ENCODE data around the gene IL1RL1. TPM values are rescaled to one million over a fixed set of nuclear protein-coding genes. Genes with fewer than 3 reads are reported as not detected.

The IL1RL1 gene
- total RNA-seq, 4 donors from 2014 or later = 0.98 to 6.6 (median 1.2) TPM

DNA sequence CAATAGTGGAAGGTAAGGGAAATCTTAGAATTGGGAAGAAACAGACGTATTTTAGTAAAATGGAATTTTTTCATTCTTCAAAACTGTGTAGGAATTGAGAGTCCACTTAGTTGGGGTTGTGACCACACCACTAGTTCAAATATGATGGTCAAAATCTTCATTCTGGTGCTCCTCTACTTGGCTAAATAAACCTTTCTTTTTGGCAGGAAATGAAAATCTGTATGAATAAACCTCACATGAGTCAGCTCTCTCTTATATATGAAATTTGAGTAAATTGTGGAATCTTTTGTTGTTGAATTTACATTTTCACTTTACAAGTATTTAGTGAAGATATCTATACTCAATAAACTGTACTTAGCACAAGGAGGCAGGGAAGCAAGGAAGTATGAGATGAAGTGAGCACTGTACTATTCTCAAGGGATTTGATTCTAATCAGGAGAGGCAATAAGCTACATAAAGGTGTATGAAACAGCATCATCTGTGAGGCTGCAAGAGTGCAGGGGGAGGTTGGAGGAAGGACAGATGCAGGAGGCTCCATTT lies 64.8 kb downstream of the IL1RL1 start:
- TF ChIP-seq, protein P1, sequence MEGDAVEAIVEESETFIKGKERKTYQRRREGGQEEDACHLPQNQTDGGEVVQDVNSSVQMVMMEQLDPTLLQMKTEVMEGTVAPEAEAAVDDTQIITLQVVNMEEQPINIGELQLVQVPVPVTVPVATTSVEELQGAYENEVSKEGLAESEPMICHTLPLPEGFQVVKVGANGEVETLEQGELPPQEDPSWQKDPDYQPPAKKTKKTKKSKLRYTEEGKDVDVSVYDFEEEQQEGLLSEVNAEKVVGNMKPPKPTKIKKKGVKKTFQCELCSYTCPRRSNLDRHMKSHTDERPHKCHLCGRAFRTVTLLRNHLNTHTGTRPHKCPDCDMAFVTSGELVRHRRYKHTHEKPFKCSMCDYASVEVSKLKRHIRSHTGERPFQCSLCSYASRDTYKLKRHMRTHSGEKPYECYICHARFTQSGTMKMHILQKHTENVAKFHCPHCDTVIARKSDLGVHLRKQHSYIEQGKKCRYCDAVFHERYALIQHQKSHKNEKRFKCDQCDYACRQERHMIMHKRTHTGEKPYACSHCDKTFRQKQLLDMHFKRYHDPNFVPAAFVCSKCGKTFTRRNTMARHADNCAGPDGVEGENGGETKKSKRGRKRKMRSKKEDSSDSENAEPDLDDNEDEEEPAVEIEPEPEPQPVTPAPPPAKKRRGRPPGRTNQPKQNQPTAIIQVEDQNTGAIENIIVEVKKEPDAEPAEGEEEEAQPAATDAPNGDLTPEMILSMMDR (IDR thresholded peaks at IDR 0.05) = no peak
- TF ChIP-seq EP300 (IDR thresholded peaks at IDR 0.05) = no peak
- TF ChIP-seq POLR2AphosphoS5 (IDR thresholded peaks at IDR 0.05) = no peak
- no peak for TF ChIP-seq POLR2A (IDR thresholded peaks at IDR 0.05)
- no peak for DNase-seq (ENCODE audit: low spot score in 2 of 2)
- Histone ChIP-seq H3K4me3 (no peak overlapping the region), H3K27me3 (no peaks in the 10 kb centered on the region), H3K27ac (no peak overlapping the region), H3K4me1 (no peaks in the 10 kb centered on the region), H3K9me3 (no peaks in the 10 kb centered on the region), H3K36me3 (no peaks in the 10 kb centered on the region)
- WGBS = 79% methylated on average over 1 of the region's 1 CpG

DNA sequence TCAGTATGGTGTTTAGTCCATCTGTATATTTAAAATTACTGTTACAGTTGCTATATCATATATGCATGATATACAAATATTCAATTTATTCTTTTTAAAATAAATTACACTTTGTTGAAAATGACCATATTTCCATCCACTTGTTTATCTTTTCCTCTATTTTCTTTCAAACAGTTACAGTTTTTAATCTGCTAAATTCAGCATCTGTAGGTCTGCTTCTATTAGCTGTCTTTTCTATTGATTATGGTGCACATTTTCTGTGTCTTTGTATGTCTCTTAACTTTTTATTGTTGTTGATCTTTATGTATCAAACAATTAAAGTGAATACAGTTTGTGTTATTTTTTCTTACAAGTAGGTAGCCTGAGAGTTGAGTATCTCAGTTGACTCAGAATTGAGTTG lies 72.4 kb downstream of the IL1RL1 start:
- Histone ChIP-seq H3K4me1 (no peaks in the 10 kb centered on the region), H3K9me3 (no peaks in the 10 kb centered on the region), H3K27ac (no peak overlapping the region), H3K4me3 (no peak overlapping the region), H3K36me3 (peaks cover 3% of the 10 kb centered on the region), H3K27me3 (no peaks in the 10 kb centered on the region)
- no peak for DNase-seq (ENCODE audit: low spot score in 2 of 2)
- TF ChIP-seq EP300 (IDR thresholded peaks at IDR 0.05) = no peak
- TF ChIP-seq, protein P1 (IDR thresholded peaks at IDR 0.05) = no peak

DNA sequence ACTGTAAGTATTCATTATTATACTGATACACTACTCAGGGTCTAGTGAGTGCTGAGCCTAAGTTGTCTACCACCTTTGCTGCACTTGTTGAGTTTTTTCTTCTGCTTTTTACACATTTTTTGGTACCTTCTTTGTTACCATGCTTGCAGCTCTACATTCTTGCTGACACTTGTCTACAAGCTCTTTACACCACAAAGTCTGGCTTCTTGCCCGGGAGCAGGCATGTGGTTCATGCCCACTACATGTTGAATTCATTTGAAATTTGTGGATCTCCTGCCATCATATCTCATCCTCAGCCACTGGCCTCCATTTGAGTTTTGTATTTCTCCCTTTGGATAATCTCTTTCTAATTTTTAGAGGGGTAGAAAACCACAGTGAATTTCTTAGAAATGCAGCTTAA lies 74.2 kb downstream of the IL1RL1 start:
- Histone ChIP-seq H3K4me3 (no peak overlapping the region), H3K27me3 (no peaks in the 10 kb centered on the region), H3K27ac (no peak overlapping the region), H3K4me1 (no peaks in the 10 kb centered on the region), H3K9me3 (no peaks in the 10 kb centered on the region), H3K36me3 (peaks cover 3% of the 10 kb centered on the region)
- TF ChIP-seq POLR2A (IDR thresholded peaks at IDR 0.05) (no peak), POLR2AphosphoS5 (IDR thresholded peaks at IDR 0.05) (no peak)
- TF ChIP-seq, protein P1 (IDR thresholded peaks at IDR 0.05) = no peak
- no peak for DNase-seq (ENCODE audit: low spot score in 2 of 2)
- 46% methylated on average over 1 of the region's 1 CpG for WGBS

DNA sequence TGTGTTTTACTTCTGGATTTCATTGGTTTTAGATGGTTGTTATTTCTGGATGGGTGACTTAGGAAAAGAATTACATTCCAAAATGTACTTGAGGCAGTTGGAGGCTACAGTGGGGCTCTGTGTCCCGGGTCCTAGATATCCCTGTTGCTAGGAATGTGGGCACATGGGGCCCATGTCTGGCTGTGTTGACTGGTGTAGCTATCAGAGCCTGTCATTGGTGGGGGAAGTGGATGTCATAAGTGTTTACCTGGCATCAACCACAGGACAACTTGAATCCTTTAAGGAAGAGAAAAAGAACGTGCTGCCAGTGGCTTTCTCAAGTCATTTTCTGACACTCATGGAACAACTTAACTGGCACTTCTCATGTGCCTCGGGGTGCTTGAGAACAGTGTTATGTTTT lies 74.6 kb downstream of the IL1RL1 start:
- H3K9me3 ChIP-seq = no peaks in the 10 kb centered on the region
- TF ChIP-seq POLR2A (IDR thresholded peaks at IDR 0.05) (no peak), POLR2AphosphoS5 (IDR thresholded peaks at IDR 0.05) (no peak), EP300 (IDR thresholded peaks at IDR 0.05) (no peak)
- TF ChIP-seq, protein P1 (IDR thresholded peaks at IDR 0.05) = no peak
- H3K36me3 ChIP-seq = peaks cover 3% of the 10 kb centered on the region

DNA sequence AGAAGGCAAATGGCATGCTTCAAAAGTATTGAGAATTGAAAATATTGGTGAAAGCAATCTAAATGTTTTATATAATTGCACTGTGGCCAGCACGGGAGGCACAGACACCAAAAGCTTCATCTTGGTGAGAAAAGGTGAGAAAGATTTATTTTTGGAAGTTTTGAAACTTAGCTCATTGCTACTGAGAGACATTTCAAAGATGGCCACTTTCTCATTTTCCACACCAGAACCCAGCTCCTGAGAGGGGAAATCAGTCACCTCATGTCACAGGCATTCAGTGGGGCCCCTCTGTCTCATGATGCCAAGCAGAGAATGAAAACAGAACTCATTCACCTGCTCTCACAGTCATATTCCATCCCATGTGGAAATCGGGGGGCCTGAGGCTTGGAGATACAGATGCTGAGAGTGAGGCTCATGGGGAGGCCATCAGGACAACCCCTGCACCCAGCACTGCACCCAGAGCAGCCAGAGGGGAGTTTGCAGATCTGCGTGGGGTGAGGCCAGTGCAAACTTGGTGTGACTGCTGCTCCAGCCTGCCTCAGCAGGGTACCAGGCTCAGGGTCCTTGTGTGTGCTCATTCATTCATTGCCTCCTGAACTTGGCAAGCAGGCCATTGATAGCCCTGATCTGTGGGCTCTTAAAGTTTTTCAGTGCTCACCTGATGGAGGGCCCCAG lies 75.6 kb downstream of the IL1RL1 start:
- Histone ChIP-seq H3K9me3 (no peaks in the 10 kb centered on the region), H3K4me1 (no peaks in the 10 kb centered on the region), H3K27me3 (no peaks in the 10 kb centered on the region), H3K27ac (no peak overlapping the region), H3K4me3 (no peak overlapping the region), H3K36me3 (peaks cover 3% of the 10 kb centered on the region)
- 78% methylated on average over 1 of the region's 3 CpGs for WGBS
- no peak for DNase-seq (ENCODE audit: low spot score in 2 of 2)
- no peak for TF ChIP-seq POLR2AphosphoS5 (IDR thresholded peaks at IDR 0.05)
- TF ChIP-seq POLR2A (IDR thresholded peaks at IDR 0.05) = no peak
- TF ChIP-seq, protein P1 (IDR thresholded peaks at IDR 0.05) = no peak
- TF ChIP-seq EP300 (IDR thresholded peaks at IDR 0.05) = no peak

More for the DNA sequence above, 74.6 kb downstream of the IL1RL1 start:
- H3K4me1 ChIP-seq = no peaks in the 10 kb centered on the region
- no peak for DNase-seq (ENCODE audit: low spot score in 2 of 2)
- no peak overlapping the region for H3K4me3 ChIP-seq
- WGBS = 57% methylated on average over 3 of the region's 3 CpGs
- H3K27ac ChIP-seq = no peak overlapping the region
- H3K27me3 ChIP-seq = no peaks in the 10 kb centered on the region

Measured in suprapubic skin (tissue), 4 donors.